Sigmoid colon (tissue), 4 donors: ENCODE results near the gene SHB.

Experiments
- EP300 ChIP-seq, 4 donors: sonication (generic); formaldehyde crosslinking; IDR thresholded peaks; one replicate each; pipeline ENCODE4 v1.6.1; 2017; ENCODE audit warnings: antibody characterized with exemption in 4 of 4
- POLR2A ChIP-seq, 2 donors: fragments of 450-650 bp; IDR thresholded peaks; one replicate each; pipeline ENCODE4 v1.6.1; 2016; ENCODE audit warnings: antibody characterized with exemption in 2 of 2, mild to moderate bottlenecking in 2 of 2, moderate library complexity in 2 of 2
- POLR2AphosphoS5 ChIP-seq, 4 donors: sonication (generic); formaldehyde crosslinking; IDR thresholded peaks; one replicate each; pipeline ENCODE4 v1.6.1; 2017; ENCODE audit warnings: antibody characterized with exemption in 4 of 4
- TF ChIP-seq, protein P1 (sequence below), 4 experiments: fragments of 450-650 bp in 3 of 4; fragments of 200-600 bp in 1 of 4; IDR thresholded peaks; one replicate each; pipeline ENCODE4 v1.5.1; 2016 to 2019; ENCODE audit warnings: antibody characterized with exemption in 4 of 4, mild to moderate bottlenecking in 3 of 4, moderate library complexity in 2 of 4

DNA sequence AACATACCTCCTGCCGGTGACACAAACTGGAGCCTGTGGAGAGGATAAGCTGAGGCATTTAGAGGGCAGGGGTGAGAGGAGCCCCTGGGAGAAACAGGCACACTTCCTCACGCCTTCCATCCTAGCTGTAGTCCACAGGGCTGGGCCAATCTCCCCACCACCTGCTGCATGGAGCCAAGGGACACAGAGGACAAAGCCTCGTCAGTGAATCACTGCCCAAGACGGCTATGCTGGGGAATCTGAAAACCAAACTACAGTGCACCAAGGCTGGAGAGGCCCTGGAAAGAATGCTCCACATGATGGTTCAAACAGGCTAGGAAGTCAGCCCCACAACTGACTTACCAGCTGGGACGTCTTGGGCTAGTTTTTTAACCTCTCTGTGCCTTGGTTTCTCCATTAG, 57.0 kb downstream of the SHB start:
- TF ChIP-seq, protein P1, sequence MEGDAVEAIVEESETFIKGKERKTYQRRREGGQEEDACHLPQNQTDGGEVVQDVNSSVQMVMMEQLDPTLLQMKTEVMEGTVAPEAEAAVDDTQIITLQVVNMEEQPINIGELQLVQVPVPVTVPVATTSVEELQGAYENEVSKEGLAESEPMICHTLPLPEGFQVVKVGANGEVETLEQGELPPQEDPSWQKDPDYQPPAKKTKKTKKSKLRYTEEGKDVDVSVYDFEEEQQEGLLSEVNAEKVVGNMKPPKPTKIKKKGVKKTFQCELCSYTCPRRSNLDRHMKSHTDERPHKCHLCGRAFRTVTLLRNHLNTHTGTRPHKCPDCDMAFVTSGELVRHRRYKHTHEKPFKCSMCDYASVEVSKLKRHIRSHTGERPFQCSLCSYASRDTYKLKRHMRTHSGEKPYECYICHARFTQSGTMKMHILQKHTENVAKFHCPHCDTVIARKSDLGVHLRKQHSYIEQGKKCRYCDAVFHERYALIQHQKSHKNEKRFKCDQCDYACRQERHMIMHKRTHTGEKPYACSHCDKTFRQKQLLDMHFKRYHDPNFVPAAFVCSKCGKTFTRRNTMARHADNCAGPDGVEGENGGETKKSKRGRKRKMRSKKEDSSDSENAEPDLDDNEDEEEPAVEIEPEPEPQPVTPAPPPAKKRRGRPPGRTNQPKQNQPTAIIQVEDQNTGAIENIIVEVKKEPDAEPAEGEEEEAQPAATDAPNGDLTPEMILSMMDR (IDR thresholded peaks at IDR 0.05), result no peak
- TF ChIP-seq EP300 (IDR thresholded peaks at IDR 0.05) (no peak), POLR2A (IDR thresholded peaks at IDR 0.05) (no peak), POLR2AphosphoS5 (IDR thresholded peaks at IDR 0.05) (no peak)
